ENCODE results near the gene FSCB.
"Not testable (repeated sequence)": the region's sequence is repeated elsewhere in the genome, so short reads cannot be mapped to it uniquely, and the experiment has no call there.

Gene FSCB, protein sequence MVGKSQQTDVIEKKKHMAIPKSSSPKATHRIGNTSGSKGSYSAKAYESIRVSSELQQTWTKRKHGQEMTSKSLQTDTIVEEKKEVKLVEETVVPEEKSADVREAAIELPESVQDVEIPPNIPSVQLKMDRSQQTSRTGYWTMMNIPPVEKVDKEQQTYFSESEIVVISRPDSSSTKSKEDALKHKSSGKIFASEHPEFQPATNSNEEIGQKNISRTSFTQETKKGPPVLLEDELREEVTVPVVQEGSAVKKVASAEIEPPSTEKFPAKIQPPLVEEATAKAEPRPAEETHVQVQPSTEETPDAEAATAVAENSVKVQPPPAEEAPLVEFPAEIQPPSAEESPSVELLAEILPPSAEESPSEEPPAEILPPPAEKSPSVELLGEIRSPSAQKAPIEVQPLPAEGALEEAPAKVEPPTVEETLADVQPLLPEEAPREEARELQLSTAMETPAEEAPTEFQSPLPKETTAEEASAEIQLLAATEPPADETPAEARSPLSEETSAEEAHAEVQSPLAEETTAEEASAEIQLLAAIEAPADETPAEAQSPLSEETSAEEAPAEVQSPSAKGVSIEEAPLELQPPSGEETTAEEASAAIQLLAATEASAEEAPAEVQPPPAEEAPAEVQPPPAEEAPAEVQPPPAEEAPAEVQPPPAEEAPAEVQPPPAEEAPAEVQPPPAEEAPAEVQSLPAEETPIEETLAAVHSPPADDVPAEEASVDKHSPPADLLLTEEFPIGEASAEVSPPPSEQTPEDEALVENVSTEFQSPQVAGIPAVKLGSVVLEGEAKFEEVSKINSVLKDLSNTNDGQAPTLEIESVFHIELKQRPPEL

DNA sequence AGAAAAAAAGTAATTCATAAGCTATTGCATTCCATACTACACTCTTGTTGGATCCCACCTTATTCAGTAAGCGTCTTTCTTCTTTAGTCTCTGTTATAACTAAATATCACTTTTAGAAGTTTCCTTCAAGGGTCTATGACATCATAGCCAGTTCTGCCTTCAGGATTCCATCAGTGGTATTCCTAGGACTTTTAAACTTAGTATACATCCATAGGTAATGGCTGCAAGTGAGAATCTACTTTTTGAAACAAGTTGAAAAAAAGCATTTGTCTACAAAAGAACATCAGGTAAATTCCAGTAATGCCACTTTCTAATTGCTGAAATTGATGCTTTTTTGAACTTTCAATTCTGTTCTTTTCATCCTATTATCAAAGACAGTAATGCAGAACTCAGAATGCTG is at the start of gene FSCB:
Gene FSCB (minus strand): TSS at position 101 of the 400 bp plus-strand sequence. CDS start 296 bp downstream, outside the sequence.
- no peak for DNase-seq (ENCODE audit: low spot score)

DNA sequence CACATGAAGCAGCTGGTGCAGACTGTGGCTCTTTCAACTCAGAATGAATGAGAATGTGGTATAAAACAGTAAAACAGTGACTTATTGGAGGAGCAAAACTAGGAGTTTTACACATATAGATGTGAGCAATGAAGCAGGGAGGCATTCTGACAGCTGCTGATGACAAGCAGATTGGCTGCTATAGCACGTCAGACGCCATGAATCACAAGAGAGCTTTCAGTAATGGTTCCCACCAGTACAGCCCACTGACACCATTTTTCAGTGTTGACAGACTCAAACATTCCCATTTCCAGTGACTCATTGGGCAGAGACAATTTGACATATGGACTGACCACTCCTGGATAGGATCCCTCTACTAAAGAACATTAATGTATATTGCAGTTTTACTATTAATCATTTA is 24.6 kb upstream of the FSCB start:
- DNase-seq (ENCODE audit: low spot score): no peak

DNA sequence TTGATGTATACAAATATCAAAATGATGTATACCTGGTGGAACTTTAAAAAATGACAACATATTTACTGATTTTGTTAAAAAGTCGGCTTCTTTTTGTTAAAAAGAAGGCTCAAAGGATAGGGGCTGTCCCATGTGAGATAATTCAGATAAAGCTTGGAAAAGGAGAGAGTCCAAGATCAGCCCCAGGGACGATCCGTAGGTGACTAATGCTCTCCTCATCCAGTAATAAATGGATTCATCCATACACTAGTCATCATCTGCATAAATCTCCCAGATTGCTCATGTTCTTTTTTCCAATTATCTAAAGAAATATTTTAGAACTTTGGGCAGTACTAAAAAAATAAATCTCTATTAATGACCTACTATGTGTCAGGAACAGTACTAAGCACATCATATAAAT is 23.4 kb upstream of the FSCB start:
- DNase-seq (ENCODE audit: low spot score): no peak

DNA sequence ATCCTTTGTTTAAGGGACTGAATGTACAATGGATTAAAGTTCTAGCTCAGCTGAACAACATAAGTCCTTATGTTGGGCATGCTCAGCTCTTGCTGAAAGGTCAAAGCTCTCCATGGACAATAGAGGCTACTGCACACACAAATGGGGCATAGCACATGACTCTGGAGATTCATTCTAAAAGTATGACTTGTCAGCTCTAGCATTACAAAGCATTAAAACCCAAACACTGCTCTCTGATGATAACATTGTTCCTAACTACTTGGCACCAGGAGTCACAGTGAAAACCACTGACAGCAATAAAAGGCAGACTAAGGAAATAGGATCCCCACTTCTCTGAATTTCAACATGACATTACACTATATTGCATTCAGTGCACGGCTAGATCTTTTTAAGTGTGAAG is 21.9 kb upstream of the FSCB start:
- no peak for DNase-seq (ENCODE audit: low spot score)

DNA sequence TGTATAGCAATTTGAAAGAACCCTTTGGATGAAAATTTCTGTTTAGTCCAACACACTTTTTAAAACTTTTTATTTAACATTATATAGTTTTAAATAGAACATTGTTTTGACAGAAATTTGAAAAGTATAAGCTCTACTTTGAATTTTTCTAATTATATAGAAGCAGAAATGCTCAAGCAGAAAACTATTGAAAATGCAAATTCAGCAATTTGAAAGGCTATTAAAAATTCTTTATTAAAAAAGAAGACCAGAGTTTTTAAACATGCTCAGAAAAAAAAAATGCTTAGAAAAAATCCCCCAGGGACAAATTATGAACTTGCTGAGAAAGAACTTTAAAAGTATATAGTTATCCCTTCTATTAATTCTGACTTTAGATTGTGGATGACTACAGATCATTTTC is 21.1 kb upstream of the FSCB start:
- DNase-seq (ENCODE audit: low spot score): no peak

DNA sequence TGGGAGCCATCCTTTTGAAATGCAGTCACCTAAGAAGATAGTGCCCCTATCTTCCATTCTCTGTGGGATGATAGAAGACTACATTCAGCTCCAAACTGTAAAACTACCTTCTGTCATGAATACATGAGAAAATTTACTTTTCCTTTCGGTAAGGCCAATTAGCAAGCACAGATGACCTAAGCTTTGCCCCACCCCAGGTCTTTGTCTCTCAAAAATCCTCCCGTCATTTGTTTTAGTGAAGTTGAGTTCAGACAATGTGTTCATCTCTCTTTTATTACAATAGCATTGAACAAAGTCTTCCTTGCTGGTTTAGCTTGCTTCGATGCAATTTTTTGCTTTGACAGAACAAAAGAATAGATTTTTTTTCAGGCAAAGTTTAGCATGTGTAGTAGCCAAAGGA is 18.2 kb upstream of the FSCB start:
- no peak for DNase-seq (ENCODE audit: low spot score)

DNA sequence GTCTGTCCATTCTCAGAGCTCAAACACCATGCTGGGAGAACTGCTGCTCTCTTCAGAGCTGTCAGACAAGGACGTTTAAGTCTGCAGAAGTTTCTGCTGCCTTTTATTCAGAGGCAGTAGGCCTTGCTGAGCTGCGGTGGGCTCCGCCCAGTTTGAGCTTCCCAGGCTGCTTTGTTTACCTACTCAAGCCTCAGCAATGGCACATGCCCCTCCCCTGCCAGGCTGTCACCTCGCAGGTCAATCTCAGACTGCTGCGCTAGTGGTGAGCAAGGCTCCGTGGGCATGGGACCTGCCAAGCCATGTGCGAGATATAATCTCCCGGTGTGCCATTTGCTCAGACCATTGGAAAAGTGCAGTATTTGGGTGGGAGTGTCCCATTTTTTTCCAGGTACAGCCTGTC is 8.6 kb upstream of the FSCB start:
- DNase-seq (ENCODE audit: low spot score): not testable (repeated sequence)

DNA sequence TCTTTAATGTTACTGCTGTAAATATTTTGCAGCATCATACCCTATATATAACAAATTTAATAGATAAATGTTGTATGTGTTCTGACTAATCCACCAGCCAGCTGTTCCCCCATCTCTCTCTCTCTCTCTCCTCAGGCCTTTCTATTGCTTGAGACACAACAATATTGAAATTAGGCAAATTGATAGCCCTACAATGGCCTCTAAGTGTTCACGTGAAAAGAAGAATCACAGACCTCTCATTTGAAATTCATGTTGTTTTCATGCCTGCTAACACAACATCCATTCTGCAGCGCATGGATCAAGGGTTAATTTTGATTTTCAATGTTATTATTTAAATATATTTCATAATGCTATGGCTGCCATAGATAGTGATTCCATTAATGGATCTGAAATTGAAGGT is 1.8 kb upstream of the FSCB start:
- DNase-seq (ENCODE audit: low spot score): no peak

DNA sequence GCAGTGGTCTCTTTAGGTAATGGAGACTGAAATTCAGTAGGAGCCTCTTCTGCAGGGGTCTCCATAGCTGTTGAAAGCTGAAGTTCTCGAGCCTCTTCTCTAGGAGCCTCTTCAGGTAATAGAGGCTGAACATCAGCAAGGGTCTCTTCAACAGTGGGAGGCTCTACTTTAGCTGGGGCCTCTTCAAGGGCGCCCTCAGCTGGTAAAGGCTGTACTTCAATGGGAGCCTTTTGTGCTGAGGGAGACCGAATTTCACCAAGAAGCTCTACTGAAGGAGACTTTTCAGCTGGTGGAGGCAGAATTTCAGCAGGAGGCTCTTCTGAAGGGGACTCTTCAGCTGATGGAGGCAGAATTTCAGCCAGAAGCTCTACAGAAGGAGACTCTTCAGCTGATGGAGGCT is 1.5 kb downstream of the FSCB start:
- no peak for DNase-seq (ENCODE audit: low spot score)

DNA sequence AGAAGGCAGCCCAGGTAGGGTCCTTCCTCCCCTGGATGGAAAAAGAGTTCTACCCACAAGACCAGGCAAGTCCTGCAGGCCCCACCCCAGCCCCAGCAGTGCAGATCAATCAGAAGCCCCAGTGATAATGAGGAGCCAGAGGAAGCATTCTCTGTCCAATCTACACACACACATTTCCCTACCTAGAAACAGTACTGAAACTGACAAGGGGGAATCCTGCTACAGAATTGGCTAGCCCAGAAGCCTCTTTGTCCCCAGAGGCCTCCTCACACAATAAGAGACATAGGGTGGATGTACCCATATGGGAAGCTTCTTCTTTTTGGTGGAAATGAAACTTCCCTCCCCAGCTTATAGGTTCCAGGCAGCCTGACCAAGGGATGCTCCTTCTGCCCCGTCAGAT is 9.9 kb downstream of the FSCB start:
- DNase-seq (ENCODE audit: low spot score): no peak

DNA sequence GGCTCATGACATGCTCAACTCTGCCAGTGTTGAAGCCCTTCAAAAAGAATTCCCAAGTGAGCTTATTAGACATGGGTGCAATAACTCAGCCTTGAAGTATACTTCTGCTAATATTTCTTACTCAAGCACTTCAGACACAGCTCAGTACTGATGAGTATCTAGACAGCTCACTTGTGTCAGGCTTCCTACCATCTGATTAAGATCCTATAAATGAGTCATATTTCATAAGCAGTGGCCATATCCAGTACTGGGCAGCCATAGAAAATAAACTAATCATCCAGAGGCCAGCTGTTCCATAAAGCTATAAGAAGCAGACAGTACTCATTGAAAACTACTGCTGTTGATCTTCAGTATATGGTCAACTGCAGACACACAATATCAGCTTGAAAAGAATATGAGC is 12.9 kb downstream of the FSCB start:
- DNase-seq (ENCODE audit: low spot score): no peak

DNA sequence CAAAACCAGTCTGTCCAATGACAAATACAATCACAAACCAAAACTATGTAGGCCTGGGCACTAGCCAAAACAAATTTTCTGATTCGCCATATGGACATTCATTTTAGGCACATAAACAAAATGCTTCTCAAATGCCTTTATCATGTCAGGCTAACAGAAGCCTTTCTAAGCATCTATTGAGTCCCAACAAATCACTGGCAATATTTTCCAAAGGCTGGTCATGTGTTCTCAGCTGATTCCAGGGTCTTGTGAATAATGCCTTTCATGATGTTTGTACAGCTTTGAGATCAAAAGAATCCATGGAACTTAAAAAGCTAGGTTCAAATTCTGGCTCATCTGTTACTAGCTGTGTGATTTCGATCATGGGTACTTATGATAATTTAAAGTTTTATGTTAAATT is 16.1 kb downstream of the FSCB start:
- no peak for DNase-seq (ENCODE audit: low spot score)

DNA sequence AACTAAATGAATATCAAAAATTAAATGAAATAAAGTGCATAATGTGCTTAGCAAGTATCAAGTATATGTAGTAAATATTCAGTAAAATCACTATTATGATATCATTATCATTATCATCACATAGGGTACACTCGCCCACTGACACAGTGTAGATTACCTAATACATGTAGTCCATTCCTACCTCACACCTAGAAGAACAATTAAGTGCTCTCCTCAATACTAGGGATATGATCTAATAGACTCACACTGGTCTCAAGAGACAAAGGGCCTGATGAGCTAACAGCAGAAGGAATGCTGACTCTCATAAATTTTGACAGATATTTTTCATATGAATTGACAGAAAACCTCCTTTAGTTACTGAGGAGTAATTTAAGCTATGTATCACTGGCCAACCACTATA is 29.1 kb downstream of the FSCB start:
- DNase-seq (ENCODE audit: low spot score): no peak

DNA sequence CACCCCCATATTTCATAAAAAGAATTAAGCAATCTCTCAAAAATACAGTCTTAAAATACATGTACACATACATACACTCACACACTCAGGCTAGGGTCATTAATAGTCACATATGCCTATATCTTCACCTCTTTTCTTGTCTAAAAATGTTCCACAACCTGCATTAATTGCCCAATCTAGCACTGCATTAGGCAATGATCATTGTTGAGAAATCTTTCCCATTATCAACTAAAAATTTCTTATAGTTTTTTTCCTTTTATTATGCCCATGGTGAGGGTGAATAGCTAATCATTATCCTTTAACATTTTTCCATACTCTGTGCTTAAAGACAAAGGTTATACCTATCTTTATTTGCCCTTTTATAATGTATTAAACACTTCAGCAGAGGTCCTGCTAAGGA is 38.3 kb downstream of the FSCB start:
- no peak for DNase-seq (ENCODE audit: low spot score)

DNA sequence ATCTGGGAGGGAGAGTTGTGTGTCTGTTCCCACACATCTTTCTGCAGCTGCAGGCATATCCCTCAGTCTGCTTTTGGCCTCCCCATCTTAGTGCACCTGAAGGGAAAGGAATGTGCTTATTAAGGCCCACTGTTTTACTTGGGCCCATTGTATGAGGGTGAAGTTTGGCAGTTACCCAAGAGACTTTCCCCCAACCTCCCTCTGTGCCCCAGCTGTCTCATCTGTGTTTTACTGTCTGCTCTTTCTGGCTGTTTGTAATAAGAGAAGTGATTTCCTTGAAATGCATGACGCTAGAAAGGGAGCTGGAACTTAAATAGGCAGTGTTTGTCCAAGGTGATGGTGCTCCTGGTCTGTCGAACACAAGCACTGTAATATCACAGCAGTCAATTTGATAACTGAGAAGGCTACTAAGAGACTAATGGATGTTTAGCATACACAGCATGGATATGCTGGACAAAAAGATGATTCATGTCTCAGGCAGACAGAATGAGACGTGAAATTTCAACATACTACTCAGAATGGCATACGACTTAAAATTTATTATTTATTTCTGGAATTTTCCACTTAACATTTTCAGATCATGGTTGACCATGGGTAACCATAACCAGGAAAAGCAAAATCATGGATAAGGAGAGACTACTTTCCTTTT is 43.6 kb downstream of the FSCB start:
- DNase-seq (ENCODE audit: low spot score): no peak

DNA sequence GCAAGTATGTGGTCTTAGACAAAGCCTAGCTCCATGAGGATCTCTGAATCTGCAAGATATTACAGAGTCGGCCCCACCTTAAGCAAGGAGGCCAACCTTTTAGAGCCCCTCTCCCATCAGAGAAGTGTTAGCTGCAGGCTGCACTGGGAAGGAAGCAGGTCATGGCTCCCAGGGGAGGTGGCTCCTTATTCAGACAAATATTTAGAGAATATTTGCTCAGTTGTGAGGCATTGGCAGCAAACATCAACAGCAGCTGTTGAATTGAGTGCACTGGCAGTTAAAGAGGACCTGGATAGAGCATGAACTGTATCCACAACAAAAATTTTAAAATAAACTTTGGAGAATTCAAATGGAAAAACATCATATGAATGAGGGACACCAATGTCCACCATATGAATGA is 44.7 kb downstream of the FSCB start:
- DNase-seq (ENCODE audit: low spot score): no peak

DNA sequence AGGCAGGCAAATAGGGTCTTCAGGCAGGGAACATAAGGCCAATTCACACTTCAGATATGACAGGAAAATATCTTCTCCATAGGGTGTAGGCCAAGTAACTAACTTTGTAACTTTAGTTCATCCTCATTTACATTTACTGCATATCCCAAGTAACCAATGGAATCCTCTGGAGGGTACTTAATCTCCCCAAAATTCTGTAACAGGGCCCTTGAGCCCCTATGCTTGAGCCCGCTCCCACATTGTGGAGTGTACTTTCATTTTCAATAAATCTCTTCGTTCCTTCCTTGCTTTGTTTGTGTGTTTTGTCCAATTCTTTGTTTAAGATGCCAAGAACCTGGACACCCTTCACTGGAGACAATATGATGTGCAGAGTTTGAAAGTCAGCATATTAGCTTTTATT is 45.3 kb downstream of the FSCB start:
- DNase-seq (ENCODE audit: low spot score): no peak
